Ishikawa (cell line): ENCODE results near the gene FMNL2.

ENCODE experiments used
- CEBPB ChIP-seq: IDR thresholded peaks from 2 replicates; pipeline ENCODE4 v1.6.1; 2012
- CREB1 ChIP-seq: IDR thresholded peaks from 2 replicates; pipeline ENCODE4 v1.6.1; 2012; ENCODE audit warnings: low read depth
- EGR1 ChIP-seq: IDR thresholded peaks from 2 replicates; pipeline ENCODE4 v1.6.1; 2012
- EP300 ChIP-seq: IDR thresholded peaks from 2 replicates; pipeline ENCODE4 v1.6.1; 2012; ENCODE audit warnings: borderline replicate concordance
- FOXM1 ChIP-seq: IDR thresholded peaks from 2 replicates; pipeline ENCODE4 v1.6.1; 2012; ENCODE audit warnings: low read depth, borderline replicate concordance
- NFIC ChIP-seq: IDR thresholded peaks from 2 replicates; pipeline ENCODE4 v1.6.1; 2012
- RAD21 ChIP-seq: IDR thresholded peaks from 2 replicates; pipeline ENCODE4 v1.6.1; 2012; ENCODE audit warnings: low read depth
- TAF1 ChIP-seq: IDR thresholded peaks from 2 replicates; pipeline ENCODE4 v1.6.1; 2012; ENCODE audit warnings: low read depth, mild to moderate bottlenecking
- TCF12 ChIP-seq: IDR thresholded peaks from 2 replicates; pipeline ENCODE4 v1.6.1; 2012; ENCODE audit warnings: low read depth
- TEAD4 ChIP-seq: IDR thresholded peaks from 2 replicates; pipeline ENCODE4 v1.6.1; 2012
- YY1 ChIP-seq: IDR thresholded peaks from 2 replicates; pipeline ENCODE4 v1.6.1; 2012; ENCODE audit warnings: low read depth
- ZBTB7A ChIP-seq: IDR thresholded peaks from 2 replicates; pipeline ENCODE4 v1.6.1; 2012; ENCODE audit warnings: low read depth
- TF ChIP-seq, protein P1 (sequence below): IDR thresholded peaks from 2 replicates; pipeline ENCODE4 v1.6.1; 2012
- TF ChIP-seq, protein P2 (sequence below): IDR thresholded peaks from 2 replicates; pipeline ENCODE4 v1.6.1; 2012; ENCODE audit warnings: low read depth, mild to moderate bottlenecking
- TF ChIP-seq, protein P3 (sequence below): IDR thresholded peaks from 2 replicates; pipeline ENCODE4 v1.6.1; 2012

Gene FMNL2

DNA sequence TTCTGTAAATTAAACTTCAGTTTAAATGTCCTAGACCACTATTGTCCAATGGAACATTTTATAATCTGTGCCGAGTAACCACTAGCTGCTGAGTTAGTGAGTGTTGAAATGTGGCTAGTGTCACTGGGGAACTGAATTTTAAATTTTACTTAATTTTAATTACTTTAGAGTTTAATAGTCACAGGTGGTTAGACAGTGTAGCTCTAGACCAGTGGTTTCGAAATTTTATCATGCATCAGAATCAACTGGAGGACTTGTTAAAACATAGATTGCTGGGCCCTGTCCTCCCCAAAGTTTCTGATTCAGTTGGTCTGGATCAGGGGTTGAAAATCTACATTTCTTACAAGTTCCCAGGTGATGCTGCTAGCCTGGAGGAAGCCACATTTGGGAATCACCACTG, 110.4 kb downstream of the FMNL2 start:
- TF ChIP-seq, protein P1, sequence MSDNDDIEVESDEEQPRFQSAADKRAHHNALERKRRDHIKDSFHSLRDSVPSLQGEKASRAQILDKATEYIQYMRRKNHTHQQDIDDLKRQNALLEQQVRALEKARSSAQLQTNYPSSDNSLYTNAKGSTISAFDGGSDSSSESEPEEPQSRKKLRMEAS, result no peak
- no peak for TF ChIP-seq TCF12
- TF ChIP-seq, protein P2, sequence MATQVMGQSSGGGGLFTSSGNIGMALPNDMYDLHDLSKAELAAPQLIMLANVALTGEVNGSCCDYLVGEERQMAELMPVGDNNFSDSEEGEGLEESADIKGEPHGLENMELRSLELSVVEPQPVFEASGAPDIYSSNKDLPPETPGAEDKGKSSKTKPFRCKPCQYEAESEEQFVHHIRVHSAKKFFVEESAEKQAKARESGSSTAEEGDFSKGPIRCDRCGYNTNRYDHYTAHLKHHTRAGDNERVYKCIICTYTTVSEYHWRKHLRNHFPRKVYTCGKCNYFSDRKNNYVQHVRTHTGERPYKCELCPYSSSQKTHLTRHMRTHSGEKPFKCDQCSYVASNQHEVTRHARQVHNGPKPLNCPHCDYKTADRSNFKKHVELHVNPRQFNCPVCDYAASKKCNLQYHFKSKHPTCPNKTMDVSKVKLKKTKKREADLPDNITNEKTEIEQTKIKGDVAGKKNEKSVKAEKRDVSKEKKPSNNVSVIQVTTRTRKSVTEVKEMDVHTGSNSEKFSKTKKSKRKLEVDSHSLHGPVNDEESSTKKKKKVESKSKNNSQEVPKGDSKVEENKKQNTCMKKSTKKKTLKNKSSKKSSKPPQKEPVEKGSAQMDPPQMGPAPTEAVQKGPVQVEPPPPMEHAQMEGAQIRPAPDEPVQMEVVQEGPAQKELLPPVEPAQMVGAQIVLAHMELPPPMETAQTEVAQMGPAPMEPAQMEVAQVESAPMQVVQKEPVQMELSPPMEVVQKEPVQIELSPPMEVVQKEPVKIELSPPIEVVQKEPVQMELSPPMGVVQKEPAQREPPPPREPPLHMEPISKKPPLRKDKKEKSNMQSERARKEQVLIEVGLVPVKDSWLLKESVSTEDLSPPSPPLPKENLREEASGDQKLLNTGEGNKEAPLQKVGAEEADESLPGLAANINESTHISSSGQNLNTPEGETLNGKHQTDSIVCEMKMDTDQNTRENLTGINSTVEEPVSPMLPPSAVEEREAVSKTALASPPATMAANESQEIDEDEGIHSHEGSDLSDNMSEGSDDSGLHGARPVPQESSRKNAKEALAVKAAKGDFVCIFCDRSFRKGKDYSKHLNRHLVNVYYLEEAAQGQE, result no peak
- no peak for TF ChIP-seq YY1
- no peak for TF ChIP-seq NFIC
- TF ChIP-seq TAF1, result no peak
- TF ChIP-seq RAD21, result no peak
- TF ChIP-seq CREB1, result no peak
- TF ChIP-seq ZBTB7A, result no peak
- no peak for TF ChIP-seq EP300
- TF ChIP-seq, protein P3, sequence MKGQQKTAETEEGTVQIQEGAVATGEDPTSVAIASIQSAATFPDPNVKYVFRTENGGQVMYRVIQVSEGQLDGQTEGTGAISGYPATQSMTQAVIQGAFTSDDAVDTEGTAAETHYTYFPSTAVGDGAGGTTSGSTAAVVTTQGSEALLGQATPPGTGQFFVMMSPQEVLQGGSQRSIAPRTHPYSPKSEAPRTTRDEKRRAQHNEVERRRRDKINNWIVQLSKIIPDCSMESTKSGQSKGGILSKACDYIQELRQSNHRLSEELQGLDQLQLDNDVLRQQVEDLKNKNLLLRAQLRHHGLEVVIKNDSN, result no peak
- no peak for TF ChIP-seq EGR1
- no peak for TF ChIP-seq CEBPB
- TF ChIP-seq FOXM1, result no peak
- no peak for TF ChIP-seq TEAD4

GRCh38 chr2:152445791-152446201, 110.8 kb downstream of the FMNL2 start:
- TF ChIP-seq TCF12 (no peak), NFIC (no peak), CEBPB (no peak), RAD21 (no peak), EP300 (no peak), YY1 (no peak), FOXM1 (no peak), ZBTB7A (no peak), CREB1 (no peak), EGR1 (no peak), TAF1 (no peak), TEAD4 (no peak)
- TF ChIP-seq, protein P1, result no peak
- TF ChIP-seq, protein P3, result no peak
- TF ChIP-seq, protein P2, result no peak

- no peak for TF ChIP-seq TEAD4
- TF ChIP-seq FOXM1, result no peak
- TF ChIP-seq, protein P3, result no peak
- no peak for TF ChIP-seq TCF12
- no peak for TF ChIP-seq ZBTB7A
- no peak for TF ChIP-seq EP300
- no peak for TF ChIP-seq CREB1
- TF ChIP-seq, protein P1, result no peak
- no peak for TF ChIP-seq NFIC
- TF ChIP-seq, protein P2, result no peak
- no peak for TF ChIP-seq EGR1
- TF ChIP-seq YY1, result no peak
- TF ChIP-seq CEBPB, result no peak
- no peak for TF ChIP-seq RAD21
- no peak for TF ChIP-seq TAF1
Observed at GRCh38 chr2:152446213-152446612, 111.2 kb downstream of the FMNL2 start.

DNA sequence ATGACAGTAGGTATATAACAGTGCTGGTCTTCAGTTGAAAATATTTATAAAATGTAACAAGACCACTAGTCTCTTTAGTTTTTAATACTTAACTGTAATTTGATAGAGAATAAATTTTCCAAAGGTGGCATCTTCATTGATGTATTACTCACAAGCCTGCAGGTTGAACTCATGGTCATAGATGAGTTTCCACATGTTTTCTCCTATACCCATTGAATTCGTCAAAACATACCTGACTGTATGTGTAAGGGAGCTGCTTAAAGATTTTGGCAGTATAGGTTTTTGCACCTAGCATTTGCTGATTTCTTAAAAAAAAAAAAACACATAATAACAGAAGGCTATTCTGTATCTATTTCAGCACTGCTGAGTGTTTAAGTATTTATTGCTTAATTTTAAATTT, 112.9 kb downstream of the FMNL2 start:
- TF ChIP-seq, protein P1, result no peak
- no peak for TF ChIP-seq EGR1
- no peak for TF ChIP-seq FOXM1
- no peak for TF ChIP-seq TAF1
- no peak for TF ChIP-seq CEBPB
- no peak for TF ChIP-seq TEAD4
- TF ChIP-seq, protein P3, result no peak
